Type B pancreatic cell (in vitro differentiated cells): Measurements from ENCODE around the gene LRRC73. TPM values are rescaled to one million over a fixed set of nuclear protein-coding genes. Genes with fewer than 3 reads are reported as not detected.
A peak's percentile ranks its signal among the peaks of the same experiment; 100 is the strongest.

Experiments
- DNase-seq: peaks from one replicate; pipeline ENCODE4 v3.0.0; 2021; ENCODE audit warnings: mixed read lengths; ENCODE audit not compliant: unreplicated experiment; ENCODE audit errors: extremely low spot score
- H3K27ac Mint-ChIP-seq: 2 replicates; pipeline ENCODE4 v1.8.0; 2021; ENCODE audit warnings: mild to moderate bottlenecking, mixed read lengths
- H3K27me3 Mint-ChIP-seq: 2 replicates; pipeline ENCODE4 v1.8.0; 2021; ENCODE audit warnings: mixed read lengths
- H3K36me3 Mint-ChIP-seq: 2 replicates; pipeline ENCODE4 v1.8.0; 2021; ENCODE audit warnings: mixed read lengths
- H3K4me1 Mint-ChIP-seq: one replicate; pipeline ENCODE4 v1.8.0; 2021; ENCODE audit warnings: mixed read lengths; ENCODE audit not compliant: unreplicated experiment
- H3K4me3 Mint-ChIP-seq: 2 replicates; pipeline ENCODE4 v1.8.0; 2021; ENCODE audit warnings: mild to moderate bottlenecking, mixed read lengths
- H3K9me3 Mint-ChIP-seq: 2 replicates; pipeline ENCODE4 v1.8.0; 2021; ENCODE audit warnings: mixed read lengths
- CTCF ChIP-seq: fragments of 200-600 bp; sonication (generic); conservative IDR thresholded peaks from 2 replicates; pipeline ENCODE4 v1.5.0; 2021; ENCODE audit warnings: antibody characterized with exemption, mild to moderate bottlenecking
- total RNA-seq: library from RNA; stranded (reverse); gene quantifications from 2 replicates; pipeline ENCODE4 v1.2.1, GENCODE V29; 2021; ENCODE audit warnings: low replicate concordance

The LRRC73 gene
- total RNA-seq, 1 donor from 2014 or later: 2.9 TPM

GRCh38 chr6:43497689-43498088, 12.5 kb downstream of the LRRC73 start:
- Mint-ChIP-seq H3K27me3 (no peaks in the 10 kb centered on the region), H3K27ac (peak overlapping the region; percentile 56), H3K9me3 (no peaks in the 10 kb centered on the region), H3K36me3 (no peaks in the 10 kb centered on the region), H3K4me1 (peaks cover 18% of the 10 kb centered on the region), H3K4me3 (no peak overlapping the region)
- no peak for TF ChIP-seq CTCF
- DNase-seq: no peak

GRCh38 chr6:43497129-43497396, 13.1 kb downstream of the LRRC73 start:
- no peaks in the 10 kb centered on the region for H3K9me3 Mint-ChIP-seq
- no peaks in the 10 kb centered on the region for H3K36me3 Mint-ChIP-seq
- TF ChIP-seq CTCF: no peak
- peak overlapping the region; percentile 56 for H3K27ac Mint-ChIP-seq
- no peaks in the 10 kb centered on the region for H3K27me3 Mint-ChIP-seq
- peaks cover 24% of the 10 kb centered on the region for H3K4me1 Mint-ChIP-seq
- no peak overlapping the region for H3K4me3 Mint-ChIP-seq
- no peak for DNase-seq

GRCh38 chr6:43496370-43497128, 13.6 kb downstream of the LRRC73 start:
- H3K36me3 Mint-ChIP-seq: no peaks in the 10 kb centered on the region
- no peaks in the 10 kb centered on the region for H3K9me3 Mint-ChIP-seq
- no peaks in the 10 kb centered on the region for H3K27me3 Mint-ChIP-seq
- H3K4me1 Mint-ChIP-seq: peaks cover 25% of the 10 kb centered on the region
- DNase-seq: no peak
- TF ChIP-seq CTCF: peak; percentile 54
- peak overlapping the region; percentile 86 for H3K27ac Mint-ChIP-seq
- no peak overlapping the region for H3K4me3 Mint-ChIP-seq

- TF ChIP-seq CTCF: peak; percentile 17
- Mint-ChIP-seq H3K36me3 (no peaks in the 10 kb centered on the region), H3K4me3 (no peak overlapping the region), H3K27ac (peak overlapping the region; percentile 86), H3K4me1 (peaks cover 25% of the 10 kb centered on the region), H3K9me3 (no peaks in the 10 kb centered on the region), H3K27me3 (no peaks in the 10 kb centered on the region)
- DNase-seq: no peak
Measured at GRCh38 chr6:43495409-43495941, 14.7 kb downstream of the LRRC73 start.

GRCh38 chr6:43494766-43495165, 15.4 kb downstream of the LRRC73 start:
- no peak for DNase-seq
- Mint-ChIP-seq H3K4me1 (peaks cover 25% of the 10 kb centered on the region), H3K4me3 (no peak overlapping the region), H3K27me3 (no peaks in the 10 kb centered on the region), H3K36me3 (no peaks in the 10 kb centered on the region), H3K9me3 (no peaks in the 10 kb centered on the region), H3K27ac (no peak overlapping the region)
- no peak for TF ChIP-seq CTCF
